Subcutaneous abdominal adipose tissue (tissue), 5 donors: ENCODE measurements around the gene ACVR1.

Experiments
- H3K27ac ChIP-seq: one replicate; pipeline ENCODE4 v1.7.0; 2013; ENCODE audit warnings: low read depth, mild to moderate bottlenecking, inconsistent platforms, low read length, moderate library complexity
- H3K27me3 ChIP-seq, 5 donors: one replicate each; pipeline ENCODE4 v1.7.0; 2013; ENCODE audit warnings: low read length in 5 of 5, inconsistent platforms in 1 of 5; ENCODE audit not compliant: control insufficient read depth in 5 of 5, insufficient read depth in 4 of 5
- H3K36me3 ChIP-seq, 5 donors: one replicate each; pipeline ENCODE4 v1.7.0; 2013; ENCODE audit warnings: low read length in 5 of 5; ENCODE audit not compliant: control insufficient read depth in 5 of 5, insufficient read depth in 5 of 5
- H3K4me1 ChIP-seq, 5 donors: one replicate each; pipeline ENCODE4 v1.7.0; 2013; ENCODE audit warnings: low read length in 5 of 5, mild to moderate bottlenecking in 3 of 5, moderate library complexity in 1 of 5; ENCODE audit not compliant: control insufficient read depth in 5 of 5, insufficient read depth in 5 of 5
- H3K4me3 ChIP-seq, 5 donors: one replicate each; pipeline ENCODE4 v1.7.0; 2013; ENCODE audit warnings: low read length in 5 of 5, low read depth in 1 of 5
- H3K9ac ChIP-seq, 5 donors: one replicate each; pipeline ENCODE4 v1.7.0; 2013; ENCODE audit warnings: low read length in 5 of 5, mild to moderate bottlenecking in 4 of 5, moderate library complexity in 3 of 5
- H3K9me3 ChIP-seq, 5 donors: one replicate each; pipeline ENCODE4 v1.7.0; 2013; ENCODE audit warnings: low read length in 5 of 5; ENCODE audit not compliant: control insufficient read depth in 5 of 5
- donor health status: healthy.
- donor health status: healthy.
- donor health status: healthy.
- donor health status: healthy.
- donor health status: healthy.

The ACVR1 gene

GRCh38 chr2:157864857-157865430 lies 11.2 kb downstream of the ACVR1 start:
- no peak overlapping the region for H3K27ac ChIP-seq
- H3K4me3 ChIP-seq = no peak overlapping the region
- H3K4me1 ChIP-seq = peaks cover 0 to 11% (median 10%) of the 10 kb centered on the region in 5 donors
- H3K9me3 ChIP-seq = no peaks in the 10 kb centered on the region
- no peaks in the 10 kb centered on the region for H3K27me3 ChIP-seq
- H3K9ac ChIP-seq = no peak overlapping the region
- peaks cover 0 to 5% (median 0%) of the 10 kb centered on the region in 5 donors for H3K36me3 ChIP-seq

DNA sequence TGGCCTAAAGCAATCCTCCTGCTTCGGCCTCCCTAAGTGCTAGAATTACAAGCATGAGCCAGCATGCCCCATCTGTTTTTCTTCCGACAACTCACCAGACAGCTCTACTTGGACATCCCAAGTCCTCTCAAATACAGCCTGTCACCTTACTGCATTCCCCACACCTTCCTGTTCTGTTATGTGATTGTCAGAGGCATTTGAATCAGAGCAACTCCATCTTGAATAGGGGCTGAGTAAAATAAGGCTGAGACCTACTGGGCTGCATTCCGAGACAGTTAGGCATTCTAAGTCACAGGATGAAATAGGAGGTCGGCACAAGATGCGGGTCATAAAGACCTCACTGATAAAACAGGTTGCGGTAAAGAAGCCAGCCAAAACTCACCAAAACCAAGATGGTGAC lies 17.3 kb downstream of the ACVR1 start:
- Histone ChIP-seq H3K9me3 (no peaks in the 10 kb centered on the region), H3K4me3 (no peak overlapping the region), H3K27me3 (no peaks in the 10 kb centered on the region), H3K36me3 (peaks cover 0 to 5% (median 3%) of the 10 kb centered on the region in 5 donors), H3K9ac (no peak overlapping the region), H3K27ac (no peak overlapping the region), H3K4me1 (no peaks in the 10 kb centered on the region)

DNA sequence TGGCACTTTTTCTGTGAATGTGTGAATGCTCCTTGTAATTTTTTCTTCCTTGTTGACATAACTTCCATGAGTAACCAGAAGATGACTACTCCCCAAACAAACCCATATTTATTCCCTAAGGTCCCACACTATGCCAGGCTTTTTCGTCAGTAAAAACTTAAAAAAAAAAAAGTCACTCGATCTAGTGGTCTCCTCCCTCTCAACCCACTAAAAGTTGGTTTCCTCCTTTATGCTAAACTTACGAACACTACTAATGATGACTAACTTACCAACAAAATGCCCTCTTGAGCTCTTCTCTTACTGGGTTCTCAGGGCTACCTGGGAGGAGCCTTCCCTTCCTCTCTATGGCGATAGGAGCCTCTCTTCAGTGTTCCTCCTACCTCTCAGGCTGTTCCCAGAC lies 18.2 kb downstream of the ACVR1 start:
- no peak overlapping the region for H3K4me3 ChIP-seq
- no peaks in the 10 kb centered on the region for H3K4me1 ChIP-seq
- no peaks in the 10 kb centered on the region for H3K9me3 ChIP-seq
- no peak overlapping the region for H3K27ac ChIP-seq
- H3K27me3 ChIP-seq = no peaks in the 10 kb centered on the region
- H3K36me3 ChIP-seq = peaks cover 0 to 5% (median 3%) of the 10 kb centered on the region in 5 donors
- no peak overlapping the region for H3K9ac ChIP-seq

DNA sequence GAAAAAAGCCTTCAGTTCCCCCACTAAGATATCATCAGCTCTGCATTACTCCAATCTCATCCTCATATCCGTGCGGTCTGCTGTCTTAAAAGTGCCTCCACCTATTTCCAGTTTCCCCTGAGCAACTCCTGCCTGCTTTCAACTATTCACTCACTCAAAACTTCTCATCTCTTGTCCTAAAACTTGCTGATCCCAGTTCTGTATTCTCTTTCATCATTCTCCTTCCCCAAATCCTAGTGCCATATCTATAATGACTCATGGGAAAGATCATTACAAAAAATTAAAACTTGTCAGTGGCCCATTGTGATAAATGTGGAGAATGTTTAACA lies 20.0 kb downstream of the ACVR1 start:
- Histone ChIP-seq H3K4me1 (no peaks in the 10 kb centered on the region), H3K27me3 (no peaks in the 10 kb centered on the region), H3K9me3 (no peaks in the 10 kb centered on the region), H3K4me3 (no peak overlapping the region), H3K36me3 (peaks cover 0 to 5% (median 3%) of the 10 kb centered on the region in 5 donors), H3K27ac (peak overlapping the region; percentile 27), H3K9ac (no peak overlapping the region)

- H3K27ac ChIP-seq = no peak overlapping the region
- no peaks in the 10 kb centered on the region for H3K4me1 ChIP-seq
- no peaks in the 10 kb centered on the region for H3K9me3 ChIP-seq
- H3K36me3 ChIP-seq = peaks cover 0 to 6% (median 3%) of the 10 kb centered on the region in 5 donors
- no peaks in the 10 kb centered on the region for H3K27me3 ChIP-seq
- H3K4me3 ChIP-seq = no peak overlapping the region
- no peak overlapping the region for H3K9ac ChIP-seq
These were observed 22.3 kb downstream of the ACVR1 start for GRCh38 chr2:157853820-157854219.

DNA sequence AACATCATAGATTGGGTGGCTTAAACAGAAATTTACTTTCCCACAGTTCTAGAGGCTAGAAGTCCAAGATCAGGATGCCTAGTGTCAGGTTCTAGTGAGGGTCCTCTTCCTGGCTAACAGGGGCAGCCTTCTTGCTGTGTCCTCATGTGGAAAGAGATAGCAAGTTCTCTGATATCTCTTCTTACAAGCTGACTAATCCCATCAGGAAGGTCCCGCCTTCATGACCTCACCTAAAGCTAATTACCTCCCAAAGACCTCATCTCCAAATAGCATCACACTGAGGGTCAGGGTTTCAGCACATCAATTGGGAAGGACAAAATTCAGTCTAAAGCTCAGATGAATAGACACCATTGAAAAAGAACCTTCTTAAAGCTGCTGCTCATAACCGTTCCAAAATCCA lies 22.9 kb downstream of the ACVR1 start:
- Histone ChIP-seq H3K4me3 (no peak overlapping the region), H3K27me3 (no peaks in the 10 kb centered on the region), H3K4me1 (no peaks in the 10 kb centered on the region), H3K9ac (no peak overlapping the region), H3K9me3 (no peaks in the 10 kb centered on the region), H3K27ac (no peak overlapping the region), H3K36me3 (peaks cover 0 to 6% (median 2%) of the 10 kb centered on the region in 5 donors)

- Histone ChIP-seq H3K27ac (no peak overlapping the region), H3K27me3 (no peaks in the 10 kb centered on the region), H3K9me3 (no peaks in the 10 kb centered on the region), H3K36me3 (peaks cover 0 to 6% (median 0%) of the 10 kb centered on the region in 5 donors), H3K4me1 (no peaks in the 10 kb centered on the region), H3K9ac (no peak overlapping the region), H3K4me3 (no peak overlapping the region)
These were observed 26.5 kb downstream of the ACVR1 start for GRCh38 chr2:157849591-157849990.

DNA sequence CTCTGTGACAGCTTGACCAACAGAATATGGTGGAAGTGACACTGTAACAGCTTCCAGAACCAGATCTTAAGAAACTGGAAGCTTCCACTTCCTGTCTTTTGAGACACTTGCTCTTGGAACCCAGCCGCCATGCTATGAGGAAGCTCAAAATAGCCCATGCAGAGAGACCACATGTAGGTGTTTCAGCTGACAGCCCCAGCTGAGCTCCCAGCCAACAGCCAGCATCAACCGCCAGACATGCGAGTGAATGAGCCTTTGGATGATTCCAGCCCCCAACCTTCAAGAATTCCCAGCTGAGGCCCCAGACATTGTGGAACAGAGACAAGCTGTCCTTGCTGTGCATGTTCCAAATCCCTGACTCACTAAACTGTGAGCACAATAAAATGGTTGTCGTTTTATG lies 27.9 kb downstream of the ACVR1 start:
- Histone ChIP-seq H3K27me3 (no peaks in the 10 kb centered on the region), H3K9me3 (no peaks in the 10 kb centered on the region), H3K36me3 (peaks cover 0 to 6% (median 0%) of the 10 kb centered on the region in 5 donors), H3K4me3 (no peak overlapping the region), H3K27ac (no peak overlapping the region), H3K9ac (no peak overlapping the region), H3K4me1 (peaks cover 0 to under 1% (median 0%) of the 10 kb centered on the region in 5 donors)

GRCh38 chr2:157845081-157845480 lies 31.0 kb downstream of the ACVR1 start:
- peaks cover 0 to 3% (median 0%) of the 10 kb centered on the region in 5 donors for H3K36me3 ChIP-seq
- no peaks in the 10 kb centered on the region for H3K9me3 ChIP-seq
- no peak overlapping the region for H3K9ac ChIP-seq
- no peaks in the 10 kb centered on the region for H3K27me3 ChIP-seq
- H3K4me3 ChIP-seq = no peak overlapping the region
- H3K4me1 ChIP-seq = peaks cover 0 to 26% (median 19%) of the 10 kb centered on the region in 5 donors
- H3K27ac ChIP-seq = no peak overlapping the region

DNA sequence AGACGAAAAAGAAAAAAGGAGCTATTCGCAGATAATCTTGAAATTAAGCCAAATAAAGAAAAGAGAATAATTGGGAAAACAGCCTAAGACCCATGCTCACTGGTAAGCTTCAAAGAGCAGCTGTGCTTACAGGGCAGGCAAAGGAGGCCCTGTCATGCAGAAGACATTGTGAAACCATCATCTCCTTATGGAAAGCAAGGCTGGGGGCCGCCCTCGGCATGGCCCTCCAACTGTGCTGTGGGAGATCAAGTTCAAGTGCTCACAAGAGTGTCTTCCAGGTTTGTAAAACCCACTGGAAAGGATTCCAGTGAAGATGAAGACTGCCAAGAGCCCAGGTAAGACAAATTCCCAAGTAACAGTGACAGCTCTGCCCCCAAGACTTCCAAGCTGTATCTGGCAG lies 32.2 kb downstream of the ACVR1 start:
- Histone ChIP-seq H3K36me3 (peaks cover 0 to 3% (median 0%) of the 10 kb centered on the region in 5 donors), H3K4me3 (no peak overlapping the region), H3K9ac (no peak overlapping the region), H3K27me3 (no peaks in the 10 kb centered on the region), H3K27ac (no peak overlapping the region), H3K4me1 (peaks cover 0 to 35% (median 29%) of the 10 kb centered on the region in 5 donors), H3K9me3 (no peaks in the 10 kb centered on the region)
